Lung (tissue), 12 donors: Measurements from ENCODE around the gene SEMA4D. TPM values are rescaled to one million over a fixed set of nuclear protein-coding genes. Genes with fewer than 3 reads are reported as not detected.

Experiments
- ATAC-seq: fragments of 200-7000 bp; cut with Tn5 transposase; one replicate; pipeline ENCODE4 v1.9.1; 2020; ENCODE audit warnings: moderate number of reproducible peaks; ENCODE audit not compliant: insufficient read depth, low FRiP score
- DNase-seq, 3 donors: peaks; one replicate each; pipeline ENCODE4 v3.0.0-alpha.2; 2013 to 2017
- H3K27ac ChIP-seq, 2 donors: one replicate each; pipeline ENCODE4 v1.5.1; 2013; ENCODE audit warnings: mild to moderate bottlenecking in 2 of 2, moderate library complexity in 2 of 2, control low read depth in 1 of 2, inconsistent platforms in 1 of 2, low read depth in 1 of 2, low read length in 1 of 2
- H3K27me3 ChIP-seq, 3 donors: one replicate each; pipeline ENCODE4 v1.5.1; 2013; ENCODE audit warnings: low read length in 2 of 3; ENCODE audit not compliant: control insufficient read depth in 3 of 3, insufficient read depth in 3 of 3
- H3K36me3 ChIP-seq, 4 donors: one replicate each; pipeline ENCODE4 v1.5.1; 2013; ENCODE audit warnings: low read length in 4 of 4, mild to moderate bottlenecking in 1 of 4, moderate library complexity in 1 of 4; ENCODE audit not compliant: control insufficient read depth in 4 of 4, insufficient read depth in 4 of 4
- H3K4me1 ChIP-seq, 5 donors: one replicate each; pipeline ENCODE4 v1.5.1; 2013; ENCODE audit warnings: low read length in 5 of 5, mild to moderate bottlenecking in 2 of 5, moderate library complexity in 1 of 5; ENCODE audit not compliant: control insufficient read depth in 5 of 5, insufficient read depth in 5 of 5
- H3K4me3 ChIP-seq: one replicate; pipeline ENCODE4 v1.5.1; 2013; ENCODE audit warnings: mild to moderate bottlenecking, control low read depth, moderate library complexity
- H3K9ac ChIP-seq, 2 donors: one replicate each; pipeline ENCODE4 v1.5.1; 2013; ENCODE audit warnings: low read length in 2 of 2, control low read depth in 1 of 2; ENCODE audit not compliant: insufficient read depth in 1 of 2
- H3K9me3 ChIP-seq, 4 donors: one replicate each; pipeline ENCODE4 v1.5.1; 2013; ENCODE audit warnings: low read length in 3 of 4, mild to moderate bottlenecking in 1 of 4, moderate library complexity in 1 of 4; ENCODE audit not compliant: control insufficient read depth in 4 of 4, insufficient read depth in 3 of 4
- WGBS, 2 donors: extraction: QIAGEN DNeasy Blood & Tissue Kit; methylation state at CpG; one replicate each; pipeline ENCODE4 v1.1.7; 2013; 5-methylcytosine and 5-hydroxymethylcytosine counted together
- polyA plus RNA-seq, 2 donors: library from polyadenylated mRNA; stranded (reverse); fragments of 200-250 nt; gene quantifications; one replicate each; pipeline ENCODE4 v1.2.1, GENCODE V29; 2013
- total RNA-seq, 2 donors: library from RNA; depleted of rRNA in 1 of 2; stranded (reverse); fragments of >200 nt in 1 of 2; gene quantifications; one replicate each; pipeline ENCODE4 v1.2.1, GENCODE V29; 2014 to 2021
- TF ChIP-seq, protein P1 (sequence below): IDR thresholded peaks from 2 replicates; pipeline ENCODE4 v1.5.1; 2012; ENCODE audit warnings: mild to moderate bottlenecking; ENCODE audit errors: control extremely low read depth, extremely low read depth
- donor health status: control.
- donor health status: control.
- donor health status: Bipolar disorder and iron deficiency.
- donor health status: healthy.
- donor health status: DM: yes; HTN: yes; CAD: no.

Gene SEMA4D
- total and polyA plus RNA-seq, 4 donors: 6.7 to 61.5 (median 29.0) TPM

- ATAC-seq (no peak), DNase-seq (no peak)
- no peaks in the 10 kb centered on the region for H3K9me3 ChIP-seq
- TF ChIP-seq, protein P1, sequence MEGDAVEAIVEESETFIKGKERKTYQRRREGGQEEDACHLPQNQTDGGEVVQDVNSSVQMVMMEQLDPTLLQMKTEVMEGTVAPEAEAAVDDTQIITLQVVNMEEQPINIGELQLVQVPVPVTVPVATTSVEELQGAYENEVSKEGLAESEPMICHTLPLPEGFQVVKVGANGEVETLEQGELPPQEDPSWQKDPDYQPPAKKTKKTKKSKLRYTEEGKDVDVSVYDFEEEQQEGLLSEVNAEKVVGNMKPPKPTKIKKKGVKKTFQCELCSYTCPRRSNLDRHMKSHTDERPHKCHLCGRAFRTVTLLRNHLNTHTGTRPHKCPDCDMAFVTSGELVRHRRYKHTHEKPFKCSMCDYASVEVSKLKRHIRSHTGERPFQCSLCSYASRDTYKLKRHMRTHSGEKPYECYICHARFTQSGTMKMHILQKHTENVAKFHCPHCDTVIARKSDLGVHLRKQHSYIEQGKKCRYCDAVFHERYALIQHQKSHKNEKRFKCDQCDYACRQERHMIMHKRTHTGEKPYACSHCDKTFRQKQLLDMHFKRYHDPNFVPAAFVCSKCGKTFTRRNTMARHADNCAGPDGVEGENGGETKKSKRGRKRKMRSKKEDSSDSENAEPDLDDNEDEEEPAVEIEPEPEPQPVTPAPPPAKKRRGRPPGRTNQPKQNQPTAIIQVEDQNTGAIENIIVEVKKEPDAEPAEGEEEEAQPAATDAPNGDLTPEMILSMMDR: no peak
- H3K9ac ChIP-seq: no peak overlapping the region
- peaks cover 0 to 2% (median 0%) of the 10 kb centered on the region in 5 donors for H3K4me1 ChIP-seq
- H3K27ac ChIP-seq: no peak overlapping the region
- H3K4me3 ChIP-seq: no peak overlapping the region
- H3K27me3 ChIP-seq: no peaks in the 10 kb centered on the region
- no peaks in the 10 kb centered on the region for H3K36me3 ChIP-seq
- WGBS, 2 donors: 92 to 97% methylated on average over 6 of the region's 6 CpGs
Observed at GRCh38 chr9:89515416-89515815, 17.5 kb upstream of the SEMA4D start.

- Histone ChIP-seq H3K9ac (no peak overlapping the region), H3K36me3 (no peaks in the 10 kb centered on the region), H3K9me3 (no peaks in the 10 kb centered on the region), H3K27me3 (no peaks in the 10 kb centered on the region), H3K4me3 (no peak overlapping the region), H3K4me1 (peaks cover 0 to 2% (median 0%) of the 10 kb centered on the region in 5 donors), H3K27ac (no peak overlapping the region)
- DNase-seq (no peak), ATAC-seq (no peak)
- TF ChIP-seq, protein P1: no peak
- WGBS, 2 donors: 83 to 94% methylated on average over 6 of the region's 6 CpGs
Observed at GRCh38 chr9:89514956-89515355, 17.0 kb upstream of the SEMA4D start.

DNA sequence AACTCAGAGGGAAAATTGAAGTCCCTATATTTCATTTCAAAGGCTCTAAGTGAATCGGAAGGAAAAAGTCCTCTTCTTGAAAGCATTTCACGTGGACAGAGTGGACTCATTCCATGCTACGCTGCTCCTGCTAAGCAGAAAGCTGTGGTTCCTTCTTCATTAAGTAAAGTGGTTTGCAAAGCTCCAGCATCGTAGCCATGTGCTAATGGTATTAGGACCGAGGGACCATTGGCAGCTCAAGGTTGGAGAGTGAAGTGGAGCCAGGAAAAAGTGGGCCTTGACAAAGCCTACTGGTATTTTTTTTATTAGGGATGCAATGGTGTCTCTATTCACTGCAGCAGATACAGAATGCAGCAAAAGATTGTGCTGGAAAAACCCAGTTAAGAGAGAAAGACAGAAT is 16.4 kb upstream of the SEMA4D start:
- no peaks in the 10 kb centered on the region for H3K36me3 ChIP-seq
- 74 to 95% methylated on average over 5 of the region's 5 CpGs for WGBS, 2 donors
- H3K9me3 ChIP-seq: no peaks in the 10 kb centered on the region
- TF ChIP-seq, protein P1: no peak
- no peak overlapping the region for H3K9ac ChIP-seq
- ATAC-seq (no peak), DNase-seq (no peak)
- no peaks in the 10 kb centered on the region for H3K4me1 ChIP-seq
- H3K27me3 ChIP-seq: no peaks in the 10 kb centered on the region
- no peak overlapping the region for H3K4me3 ChIP-seq
- no peak overlapping the region for H3K27ac ChIP-seq

DNA sequence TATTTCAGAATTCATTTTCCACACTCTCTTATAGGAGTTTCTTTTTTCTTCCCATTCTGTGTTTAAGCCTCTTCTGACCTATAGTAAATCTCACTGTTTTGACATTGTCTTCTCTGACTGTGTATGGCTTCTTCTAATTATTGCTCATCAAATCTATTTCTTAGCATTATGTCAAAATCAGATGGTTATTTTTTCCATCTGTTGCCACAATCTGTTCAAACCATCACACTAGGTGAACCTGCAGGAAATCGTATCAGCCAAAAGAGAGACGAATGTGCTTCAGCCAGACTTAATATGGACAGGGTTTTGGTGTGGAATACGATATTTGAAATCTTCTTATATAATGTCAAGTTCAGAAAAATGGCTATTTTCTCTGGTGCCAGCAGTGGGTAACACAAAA is 15.9 kb upstream of the SEMA4D start:
- no peak overlapping the region for H3K9ac ChIP-seq
- H3K36me3 ChIP-seq: no peaks in the 10 kb centered on the region
- ATAC-seq (no peak), DNase-seq (no peak)
- no peaks in the 10 kb centered on the region for H3K9me3 ChIP-seq
- no peaks in the 10 kb centered on the region for H3K27me3 ChIP-seq
- H3K4me3 ChIP-seq: no peak overlapping the region
- TF ChIP-seq, protein P1: no peak
- 86 to 92% methylated on average over 3 of the region's 3 CpGs for WGBS, 2 donors
- H3K27ac ChIP-seq: no peak overlapping the region
- no peaks in the 10 kb centered on the region for H3K4me1 ChIP-seq
